A172 (cell line): Measurements from ENCODE around the gene NPTN. TPM values are rescaled to one million over a fixed set of nuclear protein-coding genes. Genes with fewer than 3 reads are reported as not detected.

Experiments used
- DNase-seq: peaks from one replicate; pipeline ENCODE4 v3.0.0-alpha.2; 2015; ENCODE audit warnings: low spot score
- total RNA-seq: library from RNA; depleted of rRNA; stranded (reverse); fragments of >200 nt; shearing (Covaris generic); gene quantifications from 2 replicates; pipeline ENCODE4 v1.2.3, GENCODE V29; 2014

NPTN gene
- total RNA-seq, 1 experiment from 2014 or later, result 77.2 TPM

DNA sequence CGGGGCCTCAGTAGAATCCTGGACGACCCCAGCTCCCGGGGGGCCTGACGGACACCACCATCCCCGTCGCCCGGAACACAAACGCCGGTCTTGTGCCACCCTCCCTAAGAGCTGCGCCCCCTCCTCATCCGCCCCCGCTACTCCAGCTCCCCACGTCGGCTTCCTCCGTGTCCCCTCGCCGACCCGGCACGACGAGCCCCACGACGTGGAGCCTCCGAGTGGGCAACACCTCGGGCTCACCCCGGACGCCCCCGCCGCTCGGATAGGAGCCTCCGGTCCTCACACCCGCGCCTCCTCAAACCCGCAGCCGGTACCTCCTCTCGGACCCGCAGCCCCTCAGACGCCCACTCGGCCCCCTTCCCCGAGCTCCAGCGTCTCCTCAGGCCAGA lies 525 bp downstream of the NPTN start:
- DNase-seq, result no peak

DNA sequence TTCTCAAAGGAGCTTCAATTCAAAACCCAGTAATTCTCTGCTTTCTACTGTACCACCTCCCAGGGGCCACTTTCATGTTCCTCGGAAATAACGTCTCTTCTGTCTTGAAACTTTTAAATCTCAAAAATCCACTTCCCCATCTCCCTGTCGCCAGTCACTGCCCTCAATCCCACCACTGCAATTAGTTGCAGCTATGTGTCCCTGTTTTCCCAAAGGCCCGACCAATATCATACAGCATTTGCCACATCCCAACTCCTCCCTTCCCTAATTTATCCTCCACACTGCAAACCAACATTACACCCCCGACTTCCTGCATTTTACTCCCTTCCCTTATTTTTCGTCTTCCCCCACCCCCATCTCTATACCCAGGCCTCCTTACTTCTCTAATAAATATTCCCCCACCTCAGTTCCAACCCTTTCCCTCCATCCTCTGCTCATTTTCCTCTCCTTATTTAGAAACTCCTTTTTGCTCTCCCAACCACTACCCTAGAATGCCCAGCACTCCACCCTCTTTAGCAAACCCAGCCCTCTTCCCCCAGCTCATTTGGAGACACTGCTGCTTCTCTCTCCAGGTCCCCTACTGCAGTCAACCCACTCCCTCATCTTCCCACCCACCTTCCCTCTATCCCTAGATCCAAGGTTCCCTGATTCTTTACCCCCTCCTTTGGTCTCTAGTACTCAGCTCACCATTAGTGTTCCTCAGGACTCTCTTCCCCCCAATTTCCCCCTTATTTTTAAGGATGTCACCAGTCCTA lies 1.1 kb downstream of the NPTN start:
- peak; percentile 31 for DNase-seq

DNA sequence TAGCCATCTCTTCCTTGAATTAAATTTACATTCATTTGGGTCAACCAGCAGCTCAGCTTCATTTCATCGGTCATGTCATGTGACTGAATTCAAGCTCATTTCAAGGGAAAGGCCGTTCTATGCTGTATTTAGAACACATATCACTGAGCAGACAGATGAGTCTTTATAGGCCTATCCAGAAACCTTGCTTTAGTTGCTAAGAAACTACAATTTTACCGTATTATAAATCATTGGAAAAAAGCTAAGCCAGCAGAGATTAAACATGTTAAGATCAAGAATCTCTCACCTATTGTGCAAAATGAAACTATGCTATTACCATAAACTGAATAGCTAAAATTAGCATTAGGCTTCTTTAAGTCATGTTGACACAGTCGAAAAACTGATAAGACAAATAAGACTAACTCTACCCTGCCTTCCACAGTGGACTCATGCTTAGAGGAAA lies 2.2 kb downstream of the NPTN start:
- no peak for DNase-seq

GRCh38 chr15:73629798-73630429 lies 3.3 kb downstream of the NPTN start:
- no peak for DNase-seq

- DNase-seq, result no peak
Measured at GRCh38 chr15:73628976-73629797, 4.0 kb downstream of the NPTN start.

GRCh38 chr15:73628102-73628501 lies 5.1 kb downstream of the NPTN start:
- no peak for DNase-seq

GRCh38 chr15:73626072-73626471 lies 7.1 kb downstream of the NPTN start:
- DNase-seq, result no peak

GRCh38 chr15:73624530-73624929 lies 8.7 kb downstream of the NPTN start:
- DNase-seq, result no peak

DNA sequence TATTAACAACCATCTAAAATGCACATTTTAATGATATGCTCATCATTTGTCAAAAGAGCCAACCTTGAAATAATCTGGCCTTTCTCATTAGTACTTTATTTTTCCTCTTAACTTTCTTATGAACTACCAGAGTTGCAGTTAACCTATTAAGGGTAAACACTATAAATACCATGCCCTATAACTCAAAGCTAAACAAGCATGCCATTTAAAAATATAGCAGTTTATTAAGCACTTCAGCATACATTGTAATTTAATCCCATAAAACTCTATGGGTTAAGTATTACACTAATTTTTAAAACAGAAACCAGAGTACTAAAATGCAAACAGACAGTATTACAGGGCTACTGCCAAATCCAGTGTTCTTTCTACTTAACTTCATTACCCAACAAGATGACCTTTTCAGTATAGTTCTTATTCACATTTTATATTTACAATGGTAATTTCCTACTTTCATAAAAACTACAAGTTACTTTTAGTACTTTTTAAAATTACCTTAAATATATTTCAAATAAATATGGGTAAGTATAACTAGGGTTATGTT lies 11.8 kb downstream of the NPTN start:
- no peak for DNase-seq

DNA sequence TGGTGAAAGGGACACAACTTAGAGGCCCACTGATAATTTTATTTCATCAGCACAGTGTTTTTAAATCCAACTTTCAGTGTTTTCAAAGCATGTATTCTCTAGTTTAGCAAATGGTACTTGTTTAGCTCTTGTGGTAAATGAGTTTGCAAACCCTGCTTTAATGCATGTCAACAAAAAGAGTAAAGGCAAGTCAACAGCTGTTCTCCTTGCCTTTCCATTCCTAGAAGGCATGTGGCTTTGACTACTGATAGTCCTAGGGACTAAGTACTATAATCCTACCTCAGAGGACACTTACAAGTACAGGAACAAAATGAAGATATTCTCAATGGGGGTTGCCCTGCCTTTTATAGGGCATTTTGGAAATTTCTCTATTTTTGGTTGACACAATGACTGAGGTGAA lies 13.1 kb downstream of the NPTN start:
- DNase-seq, result no peak

DNA sequence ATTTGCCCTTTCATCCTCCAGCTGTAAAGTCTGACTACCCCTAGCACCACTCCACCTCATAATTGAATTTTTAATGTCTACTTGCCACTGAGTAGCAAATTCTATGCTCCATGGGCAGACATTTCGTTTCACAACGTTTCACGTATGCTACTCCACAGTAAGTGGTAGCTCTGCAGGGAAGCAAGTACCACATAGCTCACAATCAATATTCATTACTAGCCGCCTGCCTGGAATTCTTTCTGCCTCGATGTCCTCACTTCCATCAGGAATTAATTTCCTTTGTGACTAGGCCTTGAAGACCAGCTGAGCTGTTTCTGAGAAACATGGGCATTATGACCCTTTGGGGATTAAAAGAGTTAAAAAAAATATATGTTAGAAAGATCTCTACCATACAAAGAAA lies 15.3 kb downstream of the NPTN start:
- no peak for DNase-seq

- DNase-seq, result no peak
Measured at GRCh38 chr15:73617301-73617831, 15.8 kb downstream of the NPTN start.

DNA sequence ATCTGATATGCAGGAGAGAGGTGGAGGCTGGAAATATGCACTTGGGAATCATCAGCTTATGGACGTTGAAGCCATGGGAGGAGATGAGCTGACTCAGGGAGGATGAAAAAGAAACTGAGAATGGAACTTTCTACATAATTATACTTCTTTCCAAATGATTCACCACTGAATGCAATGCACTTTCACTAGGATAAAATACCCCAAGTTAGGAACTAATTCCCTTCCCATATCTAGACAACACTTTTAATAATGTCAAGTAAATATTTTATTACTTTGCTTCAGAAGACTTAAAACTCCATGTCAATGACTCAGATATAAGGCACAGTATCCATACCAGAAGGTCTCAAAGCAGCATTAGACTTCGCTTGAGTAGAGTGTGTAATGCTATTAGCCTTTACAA lies 24.2 kb downstream of the NPTN start:
- DNase-seq, result no peak

DNA sequence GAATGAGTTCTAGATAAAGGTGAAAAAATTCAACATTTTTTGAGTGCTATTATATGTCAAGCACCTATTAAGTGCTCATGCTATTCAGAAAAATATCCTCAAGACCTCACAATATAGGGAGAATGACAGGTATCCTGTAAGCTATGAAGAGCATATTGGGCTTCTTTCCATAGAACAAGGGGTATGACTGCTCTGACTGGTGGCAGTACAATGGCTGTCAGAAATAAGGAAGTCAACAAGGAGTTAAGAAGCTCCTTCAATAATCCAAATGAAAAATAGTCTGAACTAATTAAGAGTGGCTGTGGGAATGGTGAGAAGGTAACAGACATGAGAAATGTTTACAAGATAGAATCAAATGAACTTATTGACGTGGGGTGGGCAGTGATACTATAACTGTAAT lies 24.7 kb downstream of the NPTN start:
- DNase-seq, result no peak

DNA sequence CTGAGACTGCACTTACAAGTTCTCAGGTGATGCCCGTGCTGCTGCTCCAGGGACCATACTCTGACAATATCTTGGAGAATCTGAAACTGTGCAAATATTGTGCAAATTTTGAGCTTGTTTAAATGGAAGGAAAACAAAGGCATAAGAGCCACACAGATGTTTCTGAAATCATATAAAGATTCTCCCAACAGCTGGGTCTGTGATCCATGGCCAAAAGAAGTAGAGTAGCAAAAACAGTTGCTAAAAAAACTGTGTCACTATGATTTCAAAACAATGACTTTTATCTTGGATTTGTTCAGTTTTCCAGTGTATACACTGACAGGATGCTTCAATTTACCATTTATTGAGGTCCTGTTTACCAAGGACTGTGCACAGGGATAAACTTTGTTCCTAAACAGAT lies 25.3 kb downstream of the NPTN start:
- DNase-seq, result no peak

- no peak for DNase-seq
Measured at GRCh38 chr15:73607405-73607804, 25.8 kb downstream of the NPTN start.

DNA sequence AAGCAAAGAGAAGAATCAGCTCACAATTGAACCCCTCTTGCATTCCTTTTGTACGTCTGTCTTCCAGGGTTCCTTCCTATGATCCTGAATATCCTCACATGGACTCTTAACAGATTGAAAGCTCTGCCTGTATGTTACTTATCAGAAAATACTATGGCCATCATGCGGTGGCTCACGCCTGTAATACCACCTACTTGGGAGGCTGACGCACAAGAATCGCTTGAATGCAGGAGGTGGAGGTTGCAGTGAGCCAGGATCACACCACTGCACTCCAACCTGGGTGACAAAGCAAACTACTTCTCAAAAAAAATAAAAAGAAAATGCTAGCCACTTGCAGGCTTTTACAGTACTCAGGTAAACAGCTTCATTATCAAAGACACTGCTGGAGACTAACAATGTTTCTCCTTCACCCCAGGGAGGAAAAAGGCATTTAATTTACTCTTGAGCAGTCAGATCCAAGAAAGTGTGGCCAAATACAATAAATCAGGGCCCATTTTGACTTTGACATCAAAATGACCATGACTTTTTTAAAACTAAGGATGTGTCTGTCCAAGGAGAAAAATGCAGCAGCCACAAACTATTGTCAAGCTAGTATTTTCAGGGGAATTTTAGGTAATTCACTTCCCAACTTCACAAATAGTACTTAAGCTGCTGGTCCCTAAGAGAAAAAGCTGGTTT lies 27.3 kb downstream of the NPTN start:
- DNase-seq, result no peak

GRCh38 chr15:73604477-73604876 lies 28.7 kb downstream of the NPTN start:
- DNase-seq, result no peak

DNA sequence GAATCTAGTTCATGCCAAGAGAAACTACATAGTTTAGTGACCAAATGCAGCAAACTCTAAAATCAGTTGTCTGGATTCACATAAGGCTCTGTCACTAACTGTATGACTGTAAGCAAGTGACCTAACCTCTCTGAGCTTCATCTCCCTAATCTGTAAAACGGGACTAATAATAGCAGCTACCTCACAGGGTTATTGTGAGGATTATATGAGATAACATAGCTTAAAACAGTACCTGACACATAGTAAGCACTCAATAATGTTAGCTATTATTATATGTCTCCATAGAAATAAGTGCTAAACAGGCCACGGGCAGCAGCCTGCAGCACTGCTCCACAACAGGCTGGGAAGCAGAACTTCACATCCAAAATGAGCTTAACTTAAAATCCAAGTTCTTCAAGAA lies 30.2 kb downstream of the NPTN start:
- no peak for DNase-seq

- DNase-seq, result no peak
Measured at GRCh38 chr15:73602446-73602843, 30.7 kb downstream of the NPTN start.
